ENCODE data around the gene KLF12. TPM values are rescaled to one million over a fixed set of nuclear protein-coding genes. Genes with fewer than 3 reads are reported as not detected.

Gene KLF12
- total RNA-seq, 2 experiments from 2014 or later = 43.9 to 50.5 TPM

GRCh38 chr13:74105871-74106270, 28.3 kb downstream of the KLF12 start:
- Mint-ChIP-seq H3K9me3 (peaks cover 17% of the 10 kb centered on the region), H3K27ac (no peak overlapping the region), H3K4me3 (no peak overlapping the region), H3K36me3 (peaks cover 33% of the 10 kb centered on the region), H3K4me1 (peaks cover 15% of the 10 kb centered on the region), H3K27me3 (no peaks in the 10 kb centered on the region)
- DNase-seq (no peak), ATAC-seq (ENCODE audit: low read depth) (no peak)
- POLR2A ChIA-PET = no interaction called here

GRCh38 chr13:74104661-74105275, 29.4 kb downstream of the KLF12 start:
- Mint-ChIP-seq H3K4me3 (no peak overlapping the region), H3K4me1 (peaks cover 14% of the 10 kb centered on the region), H3K27me3 (no peaks in the 10 kb centered on the region), H3K36me3 (peaks cover 24% of the 10 kb centered on the region), H3K27ac (no peak overlapping the region), H3K9me3 (peaks cover 15% of the 10 kb centered on the region)
- POLR2A ChIA-PET = no interaction called here
- DNase-seq = no peak
- ATAC-seq (ENCODE audit: low read depth) = no peak

- Mint-ChIP-seq H3K4me1 (peaks cover 13% of the 10 kb centered on the region), H3K4me3 (no peak overlapping the region), H3K27ac (no peak overlapping the region), H3K9me3 (peaks cover 15% of the 10 kb centered on the region), H3K27me3 (no peaks in the 10 kb centered on the region), H3K36me3 (peaks cover 25% of the 10 kb centered on the region)
- POLR2A ChIA-PET = no interaction called here
- no peak for ATAC-seq (ENCODE audit: low read depth)
- no peak for DNase-seq
Observed at GRCh38 chr13:74103970-74104555, 30.1 kb downstream of the KLF12 start.

- POLR2A ChIA-PET = no interaction called here
- H3K4me3 Mint-ChIP-seq = no peak overlapping the region
- H3K9me3 Mint-ChIP-seq = peaks cover 15% of the 10 kb centered on the region
- no peaks in the 10 kb centered on the region for H3K27me3 Mint-ChIP-seq
- H3K36me3 Mint-ChIP-seq = peaks cover 22% of the 10 kb centered on the region
- DNase-seq = no peak
- no peak overlapping the region for H3K27ac Mint-ChIP-seq
- peaks cover 13% of the 10 kb centered on the region for H3K4me1 Mint-ChIP-seq
- no peak for ATAC-seq (ENCODE audit: low read depth)
Observed at GRCh38 chr13:74103196-74103595, 31.0 kb downstream of the KLF12 start.

GRCh38 chr13:74102691-74103090, 31.5 kb downstream of the KLF12 start:
- H3K36me3 Mint-ChIP-seq = peaks cover 22% of the 10 kb centered on the region
- POLR2A ChIA-PET = no interaction called here
- DNase-seq (no peak), ATAC-seq (ENCODE audit: low read depth) (no peak)
- no peak overlapping the region for H3K27ac Mint-ChIP-seq
- H3K4me1 Mint-ChIP-seq = peaks cover 13% of the 10 kb centered on the region
- H3K4me3 Mint-ChIP-seq = no peak overlapping the region
- H3K9me3 Mint-ChIP-seq = peaks cover 13% of the 10 kb centered on the region
- H3K27me3 Mint-ChIP-seq = no peaks in the 10 kb centered on the region

- POLR2A ChIA-PET = no interaction called here
- no peaks in the 10 kb centered on the region for H3K27me3 Mint-ChIP-seq
- peaks cover 9% of the 10 kb centered on the region for H3K9me3 Mint-ChIP-seq
- no peak for DNase-seq
- no peak overlapping the region for H3K27ac Mint-ChIP-seq
- no peak overlapping the region for H3K4me3 Mint-ChIP-seq
- H3K36me3 Mint-ChIP-seq = peaks cover 18% of the 10 kb centered on the region
- no peak for ATAC-seq (ENCODE audit: low read depth)
- peaks cover 14% of the 10 kb centered on the region for H3K4me1 Mint-ChIP-seq
Observed at GRCh38 chr13:74101436-74101835, 32.8 kb downstream of the KLF12 start.

GRCh38 chr13:74098077-74098476, 36.1 kb downstream of the KLF12 start:
- H3K9me3 Mint-ChIP-seq = peaks cover 11% of the 10 kb centered on the region
- H3K27me3 Mint-ChIP-seq = no peaks in the 10 kb centered on the region
- H3K4me3 Mint-ChIP-seq = no peak overlapping the region
- H3K4me1 Mint-ChIP-seq = peaks cover 21% of the 10 kb centered on the region
- no peak for ATAC-seq (ENCODE audit: low read depth)
- no peak overlapping the region for H3K27ac Mint-ChIP-seq
- POLR2A ChIA-PET = no interaction called here
- DNase-seq = no peak
- peaks cover 22% of the 10 kb centered on the region for H3K36me3 Mint-ChIP-seq

GRCh38 chr13:74097116-74097515, 37.1 kb downstream of the KLF12 start:
- peaks cover 28% of the 10 kb centered on the region for H3K4me1 Mint-ChIP-seq
- ATAC-seq (ENCODE audit: low read depth) (no peak), DNase-seq (no peak)
- no peak overlapping the region for H3K4me3 Mint-ChIP-seq
- peaks cover 10% of the 10 kb centered on the region for H3K9me3 Mint-ChIP-seq
- POLR2A ChIA-PET = no interaction called here
- peaks cover 18% of the 10 kb centered on the region for H3K36me3 Mint-ChIP-seq
- H3K27ac Mint-ChIP-seq = no peak overlapping the region
- H3K27me3 Mint-ChIP-seq = no peaks in the 10 kb centered on the region

GRCh38 chr13:74093691-74094090, 40.5 kb downstream of the KLF12 start:
- Mint-ChIP-seq H3K4me3 (no peak overlapping the region), H3K4me1 (peaks cover 38% of the 10 kb centered on the region), H3K27ac (no peak overlapping the region), H3K9me3 (peaks cover 4% of the 10 kb centered on the region), H3K27me3 (no peaks in the 10 kb centered on the region), H3K36me3 (peaks cover 19% of the 10 kb centered on the region)
- ATAC-seq (ENCODE audit: low read depth) = no peak
- DNase-seq = no peak
- POLR2A ChIA-PET = no interaction called here

- ATAC-seq (ENCODE audit: low read depth) (no peak), DNase-seq (no peak)
- peaks cover 23% of the 10 kb centered on the region for H3K36me3 Mint-ChIP-seq
- peak overlapping the region; percentile 20 for H3K4me3 Mint-ChIP-seq
- POLR2A ChIA-PET = no interaction called here
- H3K27ac Mint-ChIP-seq = peak overlapping the region; percentile 23
- H3K4me1 Mint-ChIP-seq = peaks cover 42% of the 10 kb centered on the region
- no peaks in the 10 kb centered on the region for H3K27me3 Mint-ChIP-seq
- H3K9me3 Mint-ChIP-seq = peaks cover 4% of the 10 kb centered on the region
Observed at GRCh38 chr13:74092711-74093110, 41.5 kb downstream of the KLF12 start.

- H3K27ac Mint-ChIP-seq = peak overlapping the region; percentile 69
- peaks cover 4% of the 10 kb centered on the region for H3K9me3 Mint-ChIP-seq
- POLR2A ChIA-PET = interaction anchor here (0.6 to 1.3 kb wide), 3 partner anchors 43 to 695 kb away, joined by 3 to 5 read pairs (median 4); partner anchors contain the start of gene KLF12
- ATAC-seq (ENCODE audit: low read depth) (peak; percentile 75), DNase-seq (no peak)
- H3K4me1 Mint-ChIP-seq = peaks cover 44% of the 10 kb centered on the region
- H3K4me3 Mint-ChIP-seq = peak overlapping the region; percentile 65
- H3K36me3 Mint-ChIP-seq = peaks cover 21% of the 10 kb centered on the region
- no peaks in the 10 kb centered on the region for H3K27me3 Mint-ChIP-seq
Observed at GRCh38 chr13:74090869-74091605, 43.2 kb downstream of the KLF12 start.

GRCh38 chr13:74090397-74090796, 43.8 kb downstream of the KLF12 start:
- POLR2A ChIA-PET = interaction anchor here (1.1 to 1.3 kb wide), 2 partner anchors 44 to 64 kb away, joined by 4 to 5 read pairs; partner anchors contain the start of gene KLF12
- peaks cover 2% of the 10 kb centered on the region for H3K9me3 Mint-ChIP-seq
- peak overlapping the region; percentile 54 for H3K4me3 Mint-ChIP-seq
- H3K27ac Mint-ChIP-seq = peak overlapping the region; percentile 36
- ATAC-seq (ENCODE audit: low read depth) (no peak), DNase-seq (no peak)
- peaks cover 42% of the 10 kb centered on the region for H3K4me1 Mint-ChIP-seq
- H3K36me3 Mint-ChIP-seq = peaks cover 20% of the 10 kb centered on the region
- no peaks in the 10 kb centered on the region for H3K27me3 Mint-ChIP-seq

GRCh38 chr13:74087357-74087756, 46.8 kb downstream of the KLF12 start:
- POLR2A ChIA-PET = no interaction called here
- no peak overlapping the region for H3K4me3 Mint-ChIP-seq
- peaks cover 33% of the 10 kb centered on the region for H3K4me1 Mint-ChIP-seq

More at GRCh38 chr13:74087357-74087756, 46.8 kb downstream of the KLF12 start:
- H3K36me3 Mint-ChIP-seq = peaks cover 28% of the 10 kb centered on the region
- H3K9me3 Mint-ChIP-seq = peaks cover 6% of the 10 kb centered on the region
- no peak for DNase-seq
- no peaks in the 10 kb centered on the region for H3K27me3 Mint-ChIP-seq
- no peak for ATAC-seq (ENCODE audit: low read depth)
- no peak overlapping the region for H3K27ac Mint-ChIP-seq

All from activated naive CD8-positive, alpha-beta T cell treated with anti-CD3 and anti-CD28 coated beads, Interleukin-2, amount 10 ng/mL, durations not matched to agents 7 days and 5 days (primary cell).